HFF-Myc (cell line): Measurements from ENCODE around the gene SHISA6.

Experiments used
- DNase-seq: peaks from one replicate; pipeline ENCODE4 v3.0.0-alpha.2; 2011; ENCODE audit warnings: low read depth; ENCODE audit errors: extremely low read depth
- H3K4me3 ChIP-seq: replicated peaks from 2 replicates; pipeline ENCODE4 v1.5.1; 2011; ENCODE audit warnings: low read depth, mild to moderate bottlenecking, control low read depth, low read length
- TF ChIP-seq, protein P1 (sequence below): IDR thresholded peaks from 2 replicates; pipeline ENCODE4 v1.5.1; 2012; ENCODE audit warnings: mild to moderate bottlenecking, low read depth, low read length, control low read depth; ENCODE audit errors: missing control alignments

The SHISA6 gene

DNA sequence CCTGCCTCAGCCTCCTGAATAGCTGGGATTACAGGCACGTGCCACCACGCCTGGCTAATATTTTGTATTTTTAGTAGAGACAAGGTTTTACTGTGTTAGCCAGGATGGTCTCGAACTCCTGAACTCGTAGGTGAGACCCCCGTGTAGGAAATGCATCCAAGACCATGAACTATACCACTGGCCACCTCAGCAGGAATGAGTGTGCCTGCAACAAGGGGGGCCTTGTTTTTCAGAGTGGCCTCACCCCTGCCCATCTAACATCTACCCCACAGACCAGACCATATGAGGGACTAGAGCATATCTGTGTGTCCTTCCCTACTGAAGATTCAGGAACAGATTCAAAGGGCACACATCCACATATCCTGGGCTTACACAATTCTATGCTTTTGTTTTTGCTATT lies 44.9 kb downstream of the SHISA6 start:
- DNase-seq = no peak
- TF ChIP-seq, protein P1, sequence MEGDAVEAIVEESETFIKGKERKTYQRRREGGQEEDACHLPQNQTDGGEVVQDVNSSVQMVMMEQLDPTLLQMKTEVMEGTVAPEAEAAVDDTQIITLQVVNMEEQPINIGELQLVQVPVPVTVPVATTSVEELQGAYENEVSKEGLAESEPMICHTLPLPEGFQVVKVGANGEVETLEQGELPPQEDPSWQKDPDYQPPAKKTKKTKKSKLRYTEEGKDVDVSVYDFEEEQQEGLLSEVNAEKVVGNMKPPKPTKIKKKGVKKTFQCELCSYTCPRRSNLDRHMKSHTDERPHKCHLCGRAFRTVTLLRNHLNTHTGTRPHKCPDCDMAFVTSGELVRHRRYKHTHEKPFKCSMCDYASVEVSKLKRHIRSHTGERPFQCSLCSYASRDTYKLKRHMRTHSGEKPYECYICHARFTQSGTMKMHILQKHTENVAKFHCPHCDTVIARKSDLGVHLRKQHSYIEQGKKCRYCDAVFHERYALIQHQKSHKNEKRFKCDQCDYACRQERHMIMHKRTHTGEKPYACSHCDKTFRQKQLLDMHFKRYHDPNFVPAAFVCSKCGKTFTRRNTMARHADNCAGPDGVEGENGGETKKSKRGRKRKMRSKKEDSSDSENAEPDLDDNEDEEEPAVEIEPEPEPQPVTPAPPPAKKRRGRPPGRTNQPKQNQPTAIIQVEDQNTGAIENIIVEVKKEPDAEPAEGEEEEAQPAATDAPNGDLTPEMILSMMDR = no peak
- H3K4me3 ChIP-seq = no peak overlapping the region

DNA sequence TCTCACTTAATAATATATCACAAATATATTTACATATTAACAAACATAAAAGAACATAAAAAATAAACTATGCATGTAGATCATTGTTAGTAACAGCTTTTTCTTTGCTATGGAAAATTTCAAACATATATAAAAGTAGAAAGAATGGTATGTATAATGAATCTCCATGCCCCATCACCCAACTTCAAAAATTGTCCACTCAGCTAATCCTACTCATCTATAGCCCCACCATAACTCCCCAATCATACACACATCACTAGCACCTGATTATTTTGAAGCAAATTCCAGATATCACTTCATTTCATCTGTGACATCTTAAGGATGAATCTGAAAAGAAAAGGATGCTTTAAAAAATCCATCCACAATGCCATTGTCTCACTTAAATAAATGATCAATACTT lies 46.8 kb downstream of the SHISA6 start:
- DNase-seq = no peak
- TF ChIP-seq, protein P1 = no peak
- no peak overlapping the region for H3K4me3 ChIP-seq

DNA sequence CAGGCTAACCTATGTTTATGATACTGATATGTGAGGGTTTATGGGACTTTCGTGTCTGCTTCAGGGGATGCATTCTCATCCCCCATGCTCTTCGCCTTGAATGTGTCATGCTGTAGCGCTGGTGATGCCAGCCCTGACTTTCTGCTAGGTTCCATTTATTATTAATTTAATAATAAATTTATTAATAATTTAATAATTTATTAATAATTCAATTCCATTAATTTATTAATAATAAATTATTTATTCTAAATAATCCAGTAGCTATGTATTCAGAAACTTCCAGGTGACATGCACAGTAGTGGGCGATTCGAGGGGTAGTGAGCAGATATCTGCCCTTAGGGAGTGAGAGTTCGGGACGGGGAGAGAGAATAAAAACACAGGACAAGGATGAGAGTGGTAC lies 49.8 kb downstream of the SHISA6 start:
- H3K4me3 ChIP-seq = no peak overlapping the region
- no peak for DNase-seq
- TF ChIP-seq, protein P1 = no peak

DNA sequence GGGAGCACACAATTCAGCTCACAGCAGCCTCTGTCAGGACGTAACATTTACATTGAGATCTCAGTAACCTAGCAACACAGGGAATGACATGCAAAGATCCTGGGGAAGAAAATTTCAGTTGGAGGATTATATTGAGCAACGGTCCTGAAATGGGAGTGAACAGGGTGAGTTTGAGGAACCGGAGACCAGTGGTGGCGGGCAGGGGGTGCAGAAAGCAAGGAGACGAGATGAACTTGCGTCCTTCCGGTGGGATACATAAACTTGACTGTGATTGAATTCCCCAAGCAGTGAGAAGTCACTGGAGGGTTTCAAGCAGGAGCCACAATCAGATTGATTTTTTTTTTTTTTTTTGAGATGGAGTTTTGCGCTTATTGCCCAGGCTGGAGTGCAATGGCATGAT lies 51.5 kb downstream of the SHISA6 start:
- no peak overlapping the region for H3K4me3 ChIP-seq
- DNase-seq = no peak
- TF ChIP-seq, protein P1 = no peak

DNA sequence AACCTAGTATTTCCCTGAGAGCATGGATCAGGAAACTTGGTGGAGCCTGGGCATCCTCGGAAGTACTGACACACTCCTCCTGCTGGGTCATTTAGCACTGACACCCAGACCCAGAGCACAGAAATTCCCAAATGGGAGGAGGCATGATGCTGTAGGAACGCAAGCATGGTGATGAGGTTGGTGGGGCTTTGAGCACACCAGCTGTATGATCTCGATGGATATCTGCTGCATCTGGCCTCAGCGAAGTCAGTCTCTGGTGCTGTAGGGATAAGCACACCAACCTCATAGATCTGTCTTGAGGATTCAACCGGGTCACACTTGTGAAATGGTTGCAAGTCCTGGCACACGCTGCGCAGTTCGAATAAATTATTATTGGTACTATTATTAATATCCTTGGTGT lies 52.5 kb downstream of the SHISA6 start:
- no peak for DNase-seq
- H3K4me3 ChIP-seq = no peak overlapping the region
- TF ChIP-seq, protein P1 = no peak

DNA sequence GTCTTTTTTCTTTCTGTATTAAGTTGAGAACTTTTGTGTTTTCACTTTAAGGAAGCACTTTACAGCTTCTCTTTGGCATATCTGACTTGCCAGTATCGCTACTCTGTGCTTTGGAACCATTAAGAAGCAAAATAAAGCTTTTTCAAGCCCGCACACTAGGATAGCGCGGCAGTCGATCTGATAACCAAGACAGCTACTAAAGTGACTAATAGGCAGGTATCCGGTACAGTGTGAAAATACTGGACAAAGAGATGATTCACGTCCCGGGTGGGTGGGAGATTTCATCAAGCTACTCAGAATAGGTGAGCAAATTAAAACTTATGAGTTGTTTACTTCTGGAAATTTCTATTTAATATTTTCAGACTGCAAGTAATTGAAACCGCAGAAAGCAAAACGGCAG lies 53.8 kb downstream of the SHISA6 start:
- TF ChIP-seq, protein P1 = no peak
- no peak for DNase-seq
- no peak overlapping the region for H3K4me3 ChIP-seq

DNA sequence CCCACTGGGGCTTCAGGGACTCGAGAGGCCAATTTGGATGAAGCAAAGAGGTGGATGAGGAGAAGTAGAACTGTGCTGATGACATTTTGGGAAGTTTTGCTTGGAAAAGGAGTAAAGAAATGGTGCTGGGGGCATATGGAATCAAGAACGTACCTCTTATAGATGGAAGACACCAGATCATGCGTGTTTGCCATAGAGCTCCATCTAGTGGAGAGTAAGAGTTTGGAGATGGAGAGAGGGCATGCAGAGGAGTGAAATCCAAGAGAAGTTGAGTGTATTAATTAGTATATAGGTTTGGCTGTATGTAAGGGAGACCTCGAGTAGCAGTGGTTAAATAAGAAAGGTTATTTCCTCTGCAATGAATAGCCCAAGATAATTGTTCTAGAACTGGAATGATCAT lies 56.0 kb downstream of the SHISA6 start:
- TF ChIP-seq, protein P1 = peak; percentile 18
- H3K4me3 ChIP-seq = no peak overlapping the region
- no peak for DNase-seq
